ENCODE measurements around the gene SCYL3.
"Not testable (repeated sequence)": the region's sequence is repeated elsewhere in the genome, so short reads cannot be mapped to it uniquely, and the experiment has no call there.

SCYL3 gene

DNA sequence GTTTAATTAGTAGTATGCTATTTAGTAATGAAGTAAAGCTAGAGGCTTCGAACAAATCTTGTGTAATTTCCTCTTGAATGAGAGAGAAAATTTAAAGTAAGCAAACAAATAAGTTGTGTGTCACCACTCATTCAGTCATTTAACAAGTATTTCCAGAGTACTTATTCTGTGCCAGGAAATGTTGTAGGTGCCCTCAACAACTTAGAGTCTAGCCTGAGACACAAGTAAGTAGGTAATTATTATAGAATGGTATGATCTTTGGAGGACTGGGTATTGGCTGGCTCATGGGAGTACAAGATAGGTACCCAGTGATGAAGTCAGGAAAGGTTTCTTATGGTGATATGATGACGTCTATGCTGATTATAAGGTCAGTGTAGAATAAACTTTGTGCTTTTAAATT is 81.6 kb downstream of the SCYL3 start:
- DNase-seq, result no peak

DNA sequence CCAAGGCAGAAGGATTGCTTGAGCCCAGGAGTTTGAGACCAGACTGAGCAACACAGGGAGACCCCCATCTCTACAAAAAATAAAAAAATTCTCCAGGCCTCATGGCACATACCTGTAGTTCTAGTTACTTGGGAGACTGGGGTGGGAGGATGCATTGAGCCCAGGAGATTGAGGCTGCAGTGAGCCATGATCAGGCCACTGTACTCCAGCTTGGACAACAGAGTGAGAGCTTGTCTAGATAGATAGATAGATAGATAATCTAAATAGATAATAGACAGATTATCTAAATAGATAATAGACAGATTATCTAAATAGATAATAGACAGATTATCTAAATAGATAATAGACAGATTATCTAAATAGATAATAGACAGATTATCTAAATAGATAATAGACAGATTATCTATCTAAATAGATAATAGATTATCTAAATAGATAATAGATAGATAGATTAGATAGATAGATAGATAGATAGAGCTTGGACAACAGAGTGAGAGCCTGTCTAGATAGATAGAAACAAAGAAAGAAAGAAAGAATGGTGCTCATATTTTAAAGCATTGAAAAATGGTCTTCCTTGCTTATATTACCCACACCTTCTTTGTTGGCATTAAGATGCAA is 82.2 kb downstream of the SCYL3 start:
- not testable (repeated sequence) for DNase-seq

DNA sequence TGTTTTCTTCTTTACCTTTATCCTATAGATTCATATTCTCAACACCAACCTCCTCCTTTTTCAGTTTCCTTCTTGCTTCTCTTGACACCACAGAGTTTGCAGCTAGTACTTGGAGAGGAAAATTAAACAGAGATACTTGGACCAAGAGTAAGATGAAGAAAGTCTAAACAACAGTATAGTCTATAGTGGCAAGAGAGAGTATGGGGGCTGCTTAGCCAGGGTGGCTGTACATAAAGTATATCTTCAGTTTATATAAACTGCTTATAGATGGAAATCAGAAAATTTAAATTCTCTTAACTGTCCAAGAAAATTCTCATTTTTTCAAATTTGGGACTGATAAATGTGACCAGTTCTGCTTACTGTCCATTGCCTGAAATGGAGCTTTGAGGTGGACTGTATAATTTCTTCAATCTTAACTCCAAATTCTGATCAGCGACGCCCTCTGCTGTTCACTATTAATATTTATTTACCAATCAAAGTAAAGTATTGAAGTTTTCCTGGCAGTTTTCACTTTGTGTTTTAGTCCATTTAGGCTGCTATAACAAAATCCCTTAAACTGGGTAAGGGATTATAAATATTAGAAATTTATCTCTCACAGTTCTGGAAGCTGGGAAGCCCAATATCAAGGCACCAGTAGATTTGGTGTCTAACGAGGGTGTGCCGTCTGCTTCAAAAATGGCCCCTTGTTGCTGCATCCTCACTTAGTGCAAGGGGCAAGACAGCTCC is 84.2 kb downstream of the SCYL3 start:
- peak; percentile 18 for DNase-seq

DNA sequence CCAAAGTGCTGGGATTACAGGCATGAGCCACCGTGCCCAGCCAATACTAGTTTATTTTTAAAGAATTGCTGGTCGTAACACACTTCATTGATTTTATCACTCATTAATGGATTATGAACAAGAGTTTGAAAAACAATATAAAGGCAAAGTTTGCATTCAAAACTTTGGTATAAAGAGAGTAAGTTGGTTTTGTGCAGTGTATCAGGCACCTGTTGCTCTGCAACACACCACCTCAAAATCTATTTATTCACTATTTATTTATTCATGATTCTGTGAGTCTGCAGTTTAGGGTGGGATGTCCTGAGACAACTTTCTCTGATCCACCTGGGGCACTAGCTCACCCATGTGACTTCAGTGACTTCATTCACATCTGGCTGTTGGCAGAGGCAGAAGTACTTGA is 88.8 kb downstream of the SCYL3 start:
- DNase-seq, result no peak

DNA sequence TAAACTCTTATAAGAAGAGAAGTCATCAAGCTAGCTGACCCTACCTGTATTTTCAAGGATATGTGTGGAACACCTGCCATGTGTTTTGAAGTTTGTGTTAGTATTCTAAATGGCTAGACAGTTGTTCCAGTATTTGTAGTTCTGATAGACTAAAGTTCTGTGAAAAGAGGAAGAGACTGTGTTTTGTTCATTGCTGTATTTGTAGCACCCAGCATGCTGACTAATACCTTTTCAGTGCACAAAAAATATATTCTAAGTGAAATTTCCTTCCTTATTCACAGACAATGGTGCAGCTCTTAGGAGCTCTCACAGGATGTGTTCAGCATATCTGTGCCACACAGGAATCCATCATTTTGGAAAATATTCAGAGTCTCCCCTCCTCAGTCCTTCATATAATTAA is 90.8 kb downstream of the SCYL3 start:
- DNase-seq, result no peak

Data from fibroblast of skin of abdomen (primary cell).